HAP-1 (cell line): Measurements from ENCODE around the gene ABCE1.

Experiments used
- DNase-seq, 2 experiments: peaks; one replicate each; pipeline ENCODE4 v3.0.0-alpha.2; 2016 to 2020; ENCODE audit warnings: low spot score in 2 of 2
- H3K27me3 ChIP-seq: fragments of 250-450 bp; sonication (Bioruptor Pico); 2 replicates; pipeline ENCODE4 v1.5.1; 2020; ENCODE audit warnings: low read depth, mild to moderate bottlenecking, moderate library complexity
- H3K36me3 ChIP-seq: fragments of 250-450 bp; sonication (Bioruptor Pico); replicated peaks from 2 replicates; pipeline ENCODE4 v1.5.1; 2020; ENCODE audit warnings: mild to moderate bottlenecking
- H3K4me1 ChIP-seq: fragments of 250-450 bp; sonication (Bioruptor Pico); 2 replicates; pipeline ENCODE4 v1.5.1; 2020; ENCODE audit warnings: mild to moderate bottlenecking
- H3K4me3 ChIP-seq: fragments of 250-450 bp; sonication (Bioruptor Pico); 2 replicates; pipeline ENCODE4 v1.5.1; 2020; ENCODE audit warnings: mild to moderate bottlenecking, moderate library complexity
- H3K9me3 ChIP-seq: fragments of 250-450 bp; sonication (Bioruptor Pico); 2 replicates; pipeline ENCODE4 v1.5.1; 2020; ENCODE audit warnings: mild to moderate bottlenecking, moderate library complexity
- in situ Hi-C: fragments of 300-500 bp; cut with MboI; formaldehyde crosslinking; loops from 3 replicates; pipeline ENCODE4 v1.14.3; 2020; ENCODE audit warnings: low sequenced_read_pairs, inconsistent platforms, mixed read lengths

ABCE1 gene

GRCh38 chr4:145081756-145082155 is 16.4 kb upstream of the ABCE1 start:
- DNase-seq, result no peak
- in situ Hi-C loops, result no loop called here
- H3K4me1 ChIP-seq, result peaks cover 6% of the 10 kb centered on the region
- H3K36me3 ChIP-seq, result 0 out of 2 replicates have a peak, but pooled peaks cover 8% of the 10 kb centered on the region
- no peaks in the 10 kb centered on the region for H3K9me3 ChIP-seq
- H3K27me3 ChIP-seq, result no peaks in the 10 kb centered on the region
- H3K4me3 ChIP-seq, result no peak overlapping the region

GRCh38 chr4:145083891-145084605 is 14.1 kb upstream of the ABCE1 start:
- in situ Hi-C loops, result no loop called here
- Histone ChIP-seq H3K36me3 (0 out of 2 replicates have a peak, but pooled peaks cover 5% of the 10 kb centered on the region), H3K9me3 (no peaks in the 10 kb centered on the region), H3K4me3 (no peak overlapping the region), H3K27me3 (no peaks in the 10 kb centered on the region), H3K4me1 (peaks cover 11% of the 10 kb centered on the region)
- DNase-seq, result peak; percentile 72 to 94

GRCh38 chr4:145090380-145090779 is 7.7 kb upstream of the ABCE1 start:
- H3K9me3 ChIP-seq, result no peaks in the 10 kb centered on the region
- no peak for DNase-seq
- H3K36me3 ChIP-seq, result peaks cover 27% of the 10 kb centered on the region
- H3K4me3 ChIP-seq, result no peak overlapping the region
- no peaks in the 10 kb centered on the region for H3K27me3 ChIP-seq
- H3K4me1 ChIP-seq, result peaks cover 5% of the 10 kb centered on the region
- in situ Hi-C loops, result no loop called here

GRCh38 chr4:145093638-145094037 is 4.5 kb upstream of the ABCE1 start:
- Histone ChIP-seq H3K36me3 (peaks cover 31% of the 10 kb centered on the region), H3K9me3 (no peaks in the 10 kb centered on the region), H3K4me3 (no peak overlapping the region), H3K27me3 (no peaks in the 10 kb centered on the region), H3K4me1 (peaks cover 3% of the 10 kb centered on the region)
- DNase-seq, result no peak
- in situ Hi-C loops, result no loop called here

- DNase-seq, result peak; percentile 19 to 56
- in situ Hi-C loops, result no loop called here
- H3K36me3 ChIP-seq, result peaks cover 23% of the 10 kb centered on the region
- H3K4me1 ChIP-seq, result 0 out of 2 replicates have a peak, but pooled peaks cover 8% of the 10 kb centered on the region
- peak overlapping the region; percentile 77 for H3K4me3 ChIP-seq
- no peaks in the 10 kb centered on the region for H3K9me3 ChIP-seq
- H3K27me3 ChIP-seq, result no peaks in the 10 kb centered on the region
Observed at GRCh38 chr4:145097331-145097820, 735 bp upstream of the ABCE1 start.

GRCh38 chr4:145098675-145099037 is 545 bp downstream of the ABCE1 start:
- Histone ChIP-seq H3K9me3 (no peaks in the 10 kb centered on the region), H3K4me3 (peak overlapping the region; percentile 77), H3K27me3 (no peaks in the 10 kb centered on the region), H3K36me3 (peaks cover 15% of the 10 kb centered on the region), H3K4me1 (0 out of 2 replicates have a peak, but pooled peaks cover 9% of the 10 kb centered on the region)
- in situ Hi-C loops, result no loop called here
- DNase-seq, result peak; percentile 38 to 39

- H3K4me3 ChIP-seq, result peak overlapping the region; percentile 77
- 0 out of 2 replicates have a peak, but pooled peaks cover 9% of the 10 kb centered on the region for H3K4me1 ChIP-seq
- in situ Hi-C loops, result no loop called here
- peak in 1 of 2 experiments; percentile 64 for DNase-seq
- peaks cover 11% of the 10 kb centered on the region for H3K36me3 ChIP-seq
- H3K9me3 ChIP-seq, result no peaks in the 10 kb centered on the region
- no peaks in the 10 kb centered on the region for H3K27me3 ChIP-seq
Observed at GRCh38 chr4:145099653-145100052, 1.5 kb downstream of the ABCE1 start.

- no peaks in the 10 kb centered on the region for H3K27me3 ChIP-seq
- peaks cover 20% of the 10 kb centered on the region for H3K36me3 ChIP-seq
- no peak for DNase-seq
- peaks cover 9% of the 10 kb centered on the region; the same call in 1 of the 2 replicates for H3K4me1 ChIP-seq
- H3K4me3 ChIP-seq, result no peak overlapping the region
- H3K9me3 ChIP-seq, result no peaks in the 10 kb centered on the region
- in situ Hi-C loops, result no loop called here
Observed at GRCh38 chr4:145101091-145101490, 3.0 kb downstream of the ABCE1 start.

GRCh38 chr4:145102619-145103018 is 4.5 kb downstream of the ABCE1 start:
- Histone ChIP-seq H3K27me3 (no peaks in the 10 kb centered on the region), H3K4me1 (peaks cover 17% of the 10 kb centered on the region), H3K9me3 (no peaks in the 10 kb centered on the region), H3K36me3 (peaks cover 28% of the 10 kb centered on the region), H3K4me3 (no peak overlapping the region)
- DNase-seq, result no peak
- in situ Hi-C loops, result no loop called here

GRCh38 chr4:145103496-145103895 is 5.4 kb downstream of the ABCE1 start:
- no peak overlapping the region for H3K4me3 ChIP-seq
- no peaks in the 10 kb centered on the region for H3K27me3 ChIP-seq
- H3K4me1 ChIP-seq, result peaks cover 17% of the 10 kb centered on the region
- in situ Hi-C loops, result no loop called here
- no peaks in the 10 kb centered on the region for H3K9me3 ChIP-seq
- peaks cover 32% of the 10 kb centered on the region for H3K36me3 ChIP-seq
- no peak for DNase-seq

GRCh38 chr4:145107126-145107525 is 9.0 kb downstream of the ABCE1 start:
- DNase-seq, result peak in 1 of 2 experiments; percentile 23
- Histone ChIP-seq H3K36me3 (peaks cover 67% of the 10 kb centered on the region), H3K9me3 (no peaks in the 10 kb centered on the region), H3K27me3 (no peaks in the 10 kb centered on the region), H3K4me3 (no peak overlapping the region), H3K4me1 (peaks cover 12% of the 10 kb centered on the region)
- in situ Hi-C loops, result no loop called here

GRCh38 chr4:145108128-145108527 is 10.0 kb downstream of the ABCE1 start:
- Histone ChIP-seq H3K9me3 (no peaks in the 10 kb centered on the region), H3K27me3 (no peaks in the 10 kb centered on the region), H3K4me3 (no peak overlapping the region), H3K36me3 (peaks cover 77% of the 10 kb centered on the region), H3K4me1 (peaks cover 8% of the 10 kb centered on the region)
- in situ Hi-C loops, result no loop called here
- DNase-seq, result no peak

GRCh38 chr4:145125396-145125795 is 27.3 kb downstream of the ABCE1 start:
- in situ Hi-C loops, result no loop called here
- H3K4me1 ChIP-seq, result no peaks in the 10 kb centered on the region; the same call in 1 of the 2 replicates
- no peak overlapping the region for H3K4me3 ChIP-seq
- no peaks in the 10 kb centered on the region for H3K9me3 ChIP-seq
- DNase-seq, result no peak
- H3K27me3 ChIP-seq, result no peaks in the 10 kb centered on the region
- H3K36me3 ChIP-seq, result peaks cover 78% of the 10 kb centered on the region

GRCh38 chr4:145130130-145130529 is 32.0 kb downstream of the ABCE1 start:
- H3K4me3 ChIP-seq, result no peak overlapping the region
- H3K27me3 ChIP-seq, result no peaks in the 10 kb centered on the region
- no peak for DNase-seq
- H3K36me3 ChIP-seq, result peaks cover 54% of the 10 kb centered on the region
- in situ Hi-C loops, result no loop called here
- no peaks in the 10 kb centered on the region; the same call in 1 of the 2 replicates for H3K4me1 ChIP-seq
- H3K9me3 ChIP-seq, result no peaks in the 10 kb centered on the region
